NCI-H1694 (cell line): ENCODE data around the gene ABCA6.
"Not testable (repeated sequence)": the region's sequence is repeated elsewhere in the genome, so short reads cannot be mapped to it uniquely, and the experiment has no call there.

Experiments
- DNase-seq: peaks from one replicate; lab custom pipeline; 2025; lab: John Stamatoyannopoulos, UW

Gene ABCA6

DNA sequence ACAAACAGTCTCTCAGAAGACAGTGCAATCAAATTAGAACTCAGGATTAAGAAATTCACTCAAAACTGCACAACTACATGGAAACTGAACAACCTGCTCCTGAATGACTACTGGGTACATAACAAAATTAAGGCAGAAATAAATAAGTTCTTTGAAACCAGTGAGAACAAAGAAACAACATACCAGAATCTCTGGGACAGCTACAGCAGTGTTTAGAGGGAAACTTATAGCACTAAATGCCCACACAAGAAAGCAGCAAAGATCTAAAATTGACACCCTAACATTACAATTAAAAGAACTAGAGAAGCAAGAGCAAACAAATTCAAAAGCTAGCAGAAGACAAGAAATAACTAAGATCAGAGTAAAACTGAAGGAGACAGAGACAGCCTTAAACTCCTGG lies 68.3 kb downstream of the ABCA6 start:
- not testable (repeated sequence) for DNase-seq

DNA sequence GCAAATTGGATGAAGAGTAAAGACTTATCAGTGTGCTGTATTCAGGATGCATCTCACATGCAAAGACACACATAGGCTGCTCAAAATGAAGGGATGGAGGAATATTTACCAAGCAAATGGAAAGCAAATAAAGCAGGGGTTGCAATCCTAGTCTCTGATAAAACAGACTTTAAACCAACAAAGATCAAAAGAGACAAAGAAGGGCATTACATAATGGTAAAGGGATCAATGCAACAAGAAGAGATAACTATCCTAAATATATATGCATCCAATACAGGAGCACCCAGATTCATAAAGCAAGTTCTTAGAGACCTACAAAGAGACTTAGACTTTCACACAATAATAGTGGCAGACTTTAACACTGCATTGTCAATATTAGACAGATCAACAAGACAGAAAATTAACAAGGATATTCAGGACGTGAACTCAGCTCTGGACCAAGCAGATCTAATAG lies 68.9 kb downstream of the ABCA6 start:
- DNase-seq: not testable (repeated sequence)

DNA sequence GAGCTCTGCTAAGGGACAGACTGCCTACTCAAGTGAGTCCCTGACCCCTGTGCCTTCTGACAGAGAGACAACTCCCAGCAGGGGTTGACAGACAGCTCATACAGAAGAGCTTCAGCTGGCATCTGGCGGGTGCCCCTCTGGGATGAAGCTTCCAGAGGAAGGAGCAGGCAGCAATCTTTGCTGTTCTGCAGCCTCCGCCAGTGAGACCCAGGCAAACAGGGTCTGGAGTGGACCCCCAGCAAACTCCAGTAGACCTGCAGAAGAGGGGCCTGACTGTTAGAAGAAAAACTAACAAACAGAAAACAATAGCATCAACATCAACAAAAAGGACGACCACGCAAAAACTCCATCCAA lies 70.5 kb downstream of the ABCA6 start:
- DNase-seq: not testable (repeated sequence)

DNA sequence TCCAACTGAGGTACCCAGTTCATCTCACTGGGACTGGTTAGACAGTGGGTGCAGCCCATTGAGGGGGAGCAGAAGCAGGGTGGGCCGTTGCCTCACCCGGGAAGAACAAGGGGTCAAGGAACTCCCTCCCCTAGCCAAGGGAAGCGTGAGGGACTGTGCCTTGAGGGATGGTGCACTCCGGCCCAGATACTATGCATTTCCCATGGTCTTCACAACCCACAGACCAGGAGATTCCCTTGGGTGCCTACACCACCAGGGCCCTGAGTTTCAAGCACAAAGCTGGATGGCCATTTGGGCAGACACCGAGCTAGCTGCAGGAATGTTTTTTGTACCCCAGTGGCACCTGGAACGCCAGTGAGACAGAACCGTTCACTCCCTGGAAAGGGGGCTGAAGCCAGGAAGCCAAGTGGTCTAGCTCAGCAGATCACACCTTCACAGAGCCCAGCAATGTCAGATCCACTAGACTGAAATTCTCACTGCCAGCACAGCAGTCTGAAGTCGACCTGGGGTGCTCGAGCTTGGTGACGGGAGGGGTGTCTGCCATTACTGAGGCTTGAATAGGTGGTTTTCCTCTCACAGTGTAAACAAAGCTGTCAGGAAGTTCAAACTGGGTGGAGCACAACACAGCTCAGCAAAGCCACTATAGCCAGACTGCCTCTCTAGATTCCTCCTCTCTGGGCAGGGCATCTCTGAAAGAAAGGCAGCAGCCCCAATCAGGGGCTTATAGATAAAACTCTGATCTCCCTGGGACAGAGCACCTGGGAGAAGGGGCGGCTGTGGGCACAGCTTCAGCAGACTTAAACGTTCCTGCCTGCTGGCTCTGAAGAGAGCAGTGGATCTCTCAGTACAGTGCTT lies 71.1 kb downstream of the ABCA6 start:
- not testable (repeated sequence) for DNase-seq

DNA sequence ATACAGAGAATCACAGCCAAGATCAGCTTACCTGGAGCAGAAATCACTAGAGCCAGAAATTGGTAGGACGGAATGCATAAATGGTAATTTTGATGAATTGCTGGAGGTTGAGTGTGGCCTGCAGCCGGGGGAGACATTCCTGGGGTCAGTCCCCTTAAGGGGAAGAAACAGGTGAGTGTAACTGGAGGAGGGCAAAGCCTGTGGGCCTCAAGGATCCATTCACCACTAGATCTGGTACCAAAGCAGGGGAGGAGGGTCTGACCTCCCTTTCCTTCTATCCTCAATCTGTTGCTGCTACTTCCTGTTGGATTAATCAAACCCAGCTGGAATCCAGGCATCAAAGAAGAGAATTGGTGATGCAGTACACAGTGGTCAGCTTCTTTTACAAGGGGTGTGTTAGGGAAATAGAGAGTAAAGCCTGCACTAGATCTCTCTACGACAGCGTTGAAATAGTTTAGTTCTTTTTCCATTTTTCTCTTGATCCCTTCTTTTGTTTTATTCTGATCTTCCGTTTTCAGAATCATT lies 72.4 kb downstream of the ABCA6 start:
- no peak for DNase-seq

DNA sequence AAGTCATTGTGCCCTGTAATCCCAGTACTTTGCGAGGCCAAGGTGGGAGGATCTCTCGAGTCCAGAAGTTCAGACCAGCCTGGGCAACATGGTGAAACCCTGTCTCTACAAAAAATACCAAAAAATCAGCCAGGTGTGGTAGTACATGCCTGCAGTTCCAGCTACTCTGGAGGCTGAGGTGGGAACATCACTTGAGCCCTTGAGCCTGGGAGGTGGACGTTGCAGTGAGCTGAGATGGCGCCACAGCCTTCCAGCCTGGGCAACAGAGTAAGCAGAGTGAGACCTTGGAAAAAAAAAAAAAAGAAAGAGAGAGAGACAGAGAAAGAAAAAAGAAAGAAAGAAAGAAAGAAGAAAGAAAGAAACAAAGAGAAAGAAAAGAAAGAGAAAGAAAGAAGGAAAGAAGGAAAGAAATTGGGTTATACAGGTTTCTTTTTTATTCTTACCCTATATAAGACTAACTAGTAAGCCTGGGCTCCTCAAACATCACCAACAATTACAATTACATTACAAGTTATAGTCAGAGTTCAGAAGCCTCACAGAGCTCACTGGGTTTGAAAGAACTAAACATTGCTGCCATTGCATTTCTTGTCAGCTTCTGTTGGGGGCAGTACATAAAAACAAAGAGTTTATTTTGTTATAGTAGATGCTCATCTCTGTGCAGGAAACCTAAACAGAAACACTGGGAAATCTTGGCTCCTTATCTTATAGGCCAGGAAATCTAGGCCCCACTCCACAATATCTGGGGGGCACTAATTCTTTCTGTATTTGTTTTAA lies 74.2 kb downstream of the ABCA6 start:
- no peak for DNase-seq

DNA sequence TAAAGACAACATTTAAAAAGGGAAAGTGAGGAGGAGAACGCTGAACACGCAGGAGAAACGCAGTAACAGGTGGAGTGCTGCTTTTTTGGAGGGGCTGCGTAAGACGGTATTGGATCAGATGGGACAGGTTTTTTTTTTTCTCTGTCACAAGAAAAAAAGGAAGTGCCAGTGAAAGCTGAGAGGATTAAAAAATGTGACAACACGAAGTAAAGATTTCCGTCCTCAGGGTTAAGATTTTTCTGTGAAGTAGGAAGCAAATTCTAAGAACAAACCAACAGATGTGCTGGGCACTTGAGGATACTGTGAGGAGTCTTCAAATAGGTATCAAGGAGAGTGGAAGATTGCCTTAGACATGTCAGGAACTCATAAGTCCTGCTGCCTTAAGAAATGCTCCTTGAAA lies 75.2 kb downstream of the ABCA6 start:
- no peak for DNase-seq

DNA sequence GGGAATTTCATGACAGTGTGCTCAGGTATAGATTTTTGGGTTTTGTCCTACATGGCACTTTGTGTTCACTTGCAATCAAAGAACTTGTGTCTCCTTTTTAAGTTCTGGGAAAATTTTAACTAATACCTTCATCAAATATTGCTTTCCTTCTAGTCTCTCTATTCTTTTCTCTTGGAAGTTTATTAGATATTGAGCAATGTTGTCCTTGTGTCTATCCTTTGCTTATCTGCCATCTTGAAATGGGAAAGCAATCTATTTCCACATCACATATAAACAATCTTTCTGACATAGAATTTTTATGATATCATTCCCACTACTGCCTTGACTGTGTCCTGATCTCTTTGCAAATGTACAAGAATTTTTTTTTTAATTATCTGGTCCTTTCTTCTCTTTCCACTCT lies 76.6 kb downstream of the ABCA6 start:
- DNase-seq: no peak

DNA sequence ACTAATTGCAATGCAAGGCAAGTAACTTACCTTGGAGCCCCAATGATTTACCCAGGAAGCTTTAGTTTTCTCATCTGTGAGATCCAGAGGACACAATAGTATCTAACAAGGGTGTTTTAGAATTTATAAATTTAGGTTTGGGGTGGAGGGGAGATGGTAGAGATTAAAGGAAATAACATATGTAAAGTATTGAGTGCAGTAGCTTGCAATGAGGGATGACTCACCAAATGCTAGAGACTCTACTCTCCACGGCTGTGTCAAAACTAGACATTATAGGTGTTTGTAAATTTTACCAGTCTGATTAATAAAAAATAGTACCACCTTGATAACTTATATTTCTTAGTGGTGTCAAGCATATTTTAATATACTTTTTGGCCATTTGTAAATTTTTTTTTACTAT lies 77.2 kb downstream of the ABCA6 start:
- no peak for DNase-seq

DNA sequence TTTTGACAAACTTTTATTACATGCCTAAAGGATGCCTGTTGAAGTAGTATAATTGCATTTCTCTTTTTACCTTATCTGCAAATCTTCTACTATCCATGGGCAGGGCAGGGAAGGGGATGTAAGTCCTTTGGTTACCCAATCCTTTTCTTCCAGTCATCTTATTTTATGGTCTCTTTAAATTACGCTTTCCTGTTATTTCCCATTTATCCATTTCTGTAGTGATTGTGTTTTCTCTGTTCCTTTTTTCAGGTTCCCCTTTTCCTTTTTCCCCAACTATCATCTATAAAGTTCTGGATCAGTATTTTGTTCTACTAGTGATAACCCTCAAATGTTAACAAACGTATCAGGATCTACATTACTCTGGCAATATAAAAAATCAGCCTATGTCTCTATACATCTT lies 77.7 kb downstream of the ABCA6 start:
- DNase-seq: no peak

DNA sequence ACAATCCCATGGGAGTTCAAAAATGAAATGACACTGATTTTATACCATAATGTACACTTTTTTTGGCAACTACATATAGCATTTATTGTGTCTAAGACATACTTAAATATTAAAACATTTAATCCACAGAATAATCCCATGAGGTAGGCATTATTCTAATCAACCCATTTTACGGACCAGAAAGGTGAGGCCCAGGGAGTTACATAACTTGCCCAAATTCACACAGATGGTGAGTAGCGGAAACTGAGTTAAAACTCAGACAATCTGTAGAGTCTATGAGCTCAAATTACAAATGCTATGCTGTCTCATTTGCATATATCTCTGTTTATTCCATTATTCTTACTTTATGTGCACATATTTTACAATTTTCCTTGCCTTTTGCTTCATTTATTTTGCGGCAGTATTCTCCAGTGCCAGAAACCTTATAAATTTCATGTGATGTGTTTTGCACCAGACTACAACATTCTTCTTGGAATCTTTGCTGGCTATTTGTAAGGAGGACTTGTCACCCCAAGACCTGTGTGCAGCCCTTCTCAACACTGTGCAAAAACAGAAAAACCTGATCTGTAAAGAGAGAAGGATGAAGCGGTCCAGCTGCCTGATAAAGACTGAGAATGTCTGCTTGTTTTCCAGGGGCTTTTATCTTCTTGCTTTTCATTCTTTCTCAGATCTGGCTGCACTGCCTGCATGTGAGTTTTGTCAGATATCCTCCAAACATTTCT lies 78.7 kb downstream of the ABCA6 start:
- DNase-seq: no peak

DNA sequence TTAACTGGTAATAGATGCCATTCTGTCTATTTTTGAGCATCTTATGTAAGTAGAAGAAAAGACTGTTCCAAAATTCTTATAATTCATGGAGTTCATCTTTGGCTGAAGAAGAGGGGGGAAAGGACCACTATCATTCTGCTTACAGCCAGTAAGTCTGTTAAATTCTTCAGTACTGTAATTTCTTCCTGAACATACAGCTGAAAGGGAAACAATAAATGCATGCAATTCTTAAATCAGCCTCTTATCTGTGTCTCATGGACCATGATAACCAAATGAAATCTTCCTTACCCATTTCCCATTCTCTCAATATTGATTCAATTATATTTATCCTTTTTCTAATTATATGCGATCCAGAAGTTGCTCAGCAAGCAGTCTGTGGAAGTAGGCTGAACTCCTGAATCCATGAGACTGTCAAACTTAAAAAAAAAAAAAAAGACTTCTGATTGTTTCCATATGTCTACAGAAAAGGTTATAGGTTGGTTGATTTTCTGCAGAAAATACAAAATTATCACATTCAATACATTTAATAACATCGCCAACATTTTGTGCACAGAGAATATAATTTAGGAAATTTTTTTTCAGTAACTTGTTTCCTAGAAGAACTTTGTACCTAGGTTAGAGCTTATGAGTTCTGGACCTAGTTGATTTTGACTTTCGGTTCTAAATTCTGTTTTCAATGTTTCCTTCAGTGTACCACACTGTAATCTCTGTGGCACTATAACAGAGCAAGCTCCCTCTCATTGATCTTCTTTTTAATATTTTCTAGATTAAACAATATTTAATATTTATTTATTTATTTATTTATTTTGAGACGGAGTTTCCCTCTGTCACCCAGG lies 79.8 kb downstream of the ABCA6 start:
- no peak for DNase-seq

DNA sequence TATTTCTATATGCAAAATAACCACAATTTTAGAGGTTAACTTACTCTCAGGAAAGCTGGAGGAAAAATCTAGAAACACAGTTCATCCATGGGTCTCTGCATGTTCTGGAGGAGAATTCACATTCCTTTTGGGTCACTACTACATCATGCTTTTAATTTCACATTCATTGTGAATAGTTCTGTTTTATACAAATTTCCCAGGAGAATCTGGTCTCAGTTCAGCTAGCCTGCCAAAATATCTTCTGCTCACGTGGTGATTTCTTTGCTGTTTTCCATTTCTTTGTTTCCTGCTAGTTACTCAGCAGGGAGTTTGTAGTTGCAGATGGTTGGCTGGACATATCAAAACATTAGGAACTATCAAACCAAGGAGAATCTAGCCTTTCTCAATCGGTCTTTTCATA lies 80.9 kb downstream of the ABCA6 start, which contains the start of gene ABCA9:
Gene ABCA9, minus strand, starts transcription at position 106 of the 400 bp plus-strand sequence. CDS start 9,801 bp downstream, outside the sequence.
- DNase-seq: no peak

DNA sequence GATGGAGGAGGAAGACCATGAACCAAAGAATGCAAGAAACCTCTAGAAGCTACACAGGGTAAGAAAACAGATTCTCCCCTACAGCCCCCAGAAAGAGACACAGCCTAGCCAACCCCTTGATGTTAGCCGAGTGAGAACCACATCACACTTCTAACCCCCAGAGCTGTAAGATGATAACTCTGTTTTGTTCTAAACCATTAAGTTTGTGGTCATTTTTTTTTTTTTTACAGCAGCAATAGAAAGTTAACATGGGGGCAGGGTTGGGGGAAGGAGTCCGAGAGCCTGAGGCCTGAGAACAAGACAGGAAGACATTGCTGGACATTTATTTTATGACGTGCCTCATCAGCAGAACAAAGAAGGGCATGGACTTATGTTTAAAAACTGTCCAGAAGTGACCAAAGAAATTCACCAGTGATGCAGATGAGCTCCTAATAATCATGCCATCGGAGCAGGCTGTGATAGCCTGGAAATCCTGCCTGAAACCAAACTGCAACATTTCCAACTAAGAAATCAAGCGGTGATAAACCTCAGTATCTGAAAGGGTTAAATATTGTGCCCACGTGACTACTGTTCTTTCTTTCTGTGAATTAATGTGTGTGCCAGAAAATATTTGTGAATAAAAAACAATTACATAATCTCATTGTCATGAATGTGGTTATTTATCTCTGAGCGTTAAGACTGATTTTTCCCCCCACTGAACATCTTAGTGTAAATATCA lies 82.1 kb downstream of the ABCA6 start:
- no peak for DNase-seq

DNA sequence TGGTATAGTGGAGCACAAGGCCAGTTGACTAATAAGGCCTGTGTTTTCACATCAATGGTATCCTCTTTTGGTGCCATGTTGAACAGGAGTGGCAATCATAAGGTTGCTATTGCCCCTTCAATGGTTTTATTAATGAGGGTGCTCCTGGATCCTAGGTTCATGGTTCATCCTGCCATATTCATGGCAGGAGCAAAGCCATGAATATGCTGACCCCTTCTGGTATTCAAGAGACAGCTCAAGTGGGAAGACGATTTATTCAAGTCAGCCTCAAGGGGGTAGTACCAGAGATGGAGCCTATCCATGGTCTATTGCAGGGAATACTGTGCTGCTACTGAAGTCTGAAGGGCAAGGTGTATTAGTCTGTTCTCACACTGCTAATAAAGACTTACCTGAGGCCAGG lies 83.5 kb downstream of the ABCA6 start:
- no peak for DNase-seq

DNA sequence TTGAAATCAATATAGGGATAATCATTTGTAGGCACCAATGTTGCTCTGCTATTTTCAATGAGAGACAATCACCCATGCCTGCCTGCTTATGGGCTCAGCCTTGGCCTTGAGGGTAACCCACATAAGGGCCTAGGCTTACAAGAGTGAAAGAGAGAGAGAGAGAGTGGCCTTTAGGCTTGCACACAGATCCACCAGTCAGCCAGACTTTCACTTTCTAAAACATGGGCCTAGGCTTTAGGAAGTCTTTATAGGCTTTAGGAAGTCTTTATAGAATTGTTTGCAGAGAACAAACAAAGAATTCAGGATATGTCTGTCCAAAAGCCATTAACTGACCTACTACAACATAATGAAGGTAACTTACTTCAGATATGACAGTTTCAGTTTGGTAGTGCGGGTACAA lies 84.4 kb downstream of the ABCA6 start:
- DNase-seq: no peak

DNA sequence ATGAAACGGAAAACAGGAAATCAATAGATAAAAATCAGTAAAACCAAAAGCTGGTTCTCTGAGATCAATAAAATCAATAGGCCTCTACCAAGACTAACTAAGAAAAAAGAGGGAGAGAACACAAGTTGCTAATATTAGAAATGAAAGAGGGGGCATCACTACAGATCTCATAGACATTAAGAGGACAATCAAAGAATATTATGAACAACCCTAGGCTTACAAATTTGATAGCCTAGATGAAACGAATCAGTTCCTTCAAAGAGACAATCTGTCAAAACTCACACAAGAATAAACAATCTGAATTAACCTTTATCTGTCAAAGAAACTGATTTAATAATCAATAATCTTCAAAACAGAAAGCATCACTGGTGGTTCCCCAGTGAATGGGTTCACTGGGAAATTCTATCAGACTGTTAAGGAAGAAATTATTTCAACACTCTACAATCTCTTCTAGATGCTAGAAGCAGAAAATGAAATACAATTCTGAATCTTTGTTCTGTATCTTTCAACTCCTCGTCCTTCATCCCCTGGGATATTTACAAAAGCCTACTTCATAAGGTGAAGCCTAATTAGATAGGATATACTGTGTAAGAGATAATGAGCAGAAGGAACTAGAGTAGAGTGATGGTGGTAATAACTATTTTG lies 85.4 kb downstream of the ABCA6 start:
- no peak for DNase-seq

DNA sequence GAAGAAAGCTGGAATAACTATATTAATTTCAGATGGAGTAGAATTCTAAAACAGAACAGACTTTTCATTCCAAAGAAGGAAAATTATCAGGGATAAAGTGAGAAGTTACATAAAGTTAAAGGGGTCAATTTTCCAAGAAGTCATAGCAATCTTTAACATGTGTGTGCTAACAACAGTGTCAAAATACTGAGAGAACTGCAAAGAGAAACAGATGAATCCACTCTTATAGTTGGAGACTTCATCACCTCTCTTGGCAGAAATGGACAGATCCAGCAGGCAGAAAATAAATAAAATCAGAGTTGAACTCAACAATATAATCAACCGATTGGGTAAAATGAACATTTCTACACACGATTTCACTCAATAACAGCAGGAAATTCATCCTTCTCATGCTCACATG lies 86.4 kb downstream of the ABCA6 start:
- no peak for DNase-seq

DNA sequence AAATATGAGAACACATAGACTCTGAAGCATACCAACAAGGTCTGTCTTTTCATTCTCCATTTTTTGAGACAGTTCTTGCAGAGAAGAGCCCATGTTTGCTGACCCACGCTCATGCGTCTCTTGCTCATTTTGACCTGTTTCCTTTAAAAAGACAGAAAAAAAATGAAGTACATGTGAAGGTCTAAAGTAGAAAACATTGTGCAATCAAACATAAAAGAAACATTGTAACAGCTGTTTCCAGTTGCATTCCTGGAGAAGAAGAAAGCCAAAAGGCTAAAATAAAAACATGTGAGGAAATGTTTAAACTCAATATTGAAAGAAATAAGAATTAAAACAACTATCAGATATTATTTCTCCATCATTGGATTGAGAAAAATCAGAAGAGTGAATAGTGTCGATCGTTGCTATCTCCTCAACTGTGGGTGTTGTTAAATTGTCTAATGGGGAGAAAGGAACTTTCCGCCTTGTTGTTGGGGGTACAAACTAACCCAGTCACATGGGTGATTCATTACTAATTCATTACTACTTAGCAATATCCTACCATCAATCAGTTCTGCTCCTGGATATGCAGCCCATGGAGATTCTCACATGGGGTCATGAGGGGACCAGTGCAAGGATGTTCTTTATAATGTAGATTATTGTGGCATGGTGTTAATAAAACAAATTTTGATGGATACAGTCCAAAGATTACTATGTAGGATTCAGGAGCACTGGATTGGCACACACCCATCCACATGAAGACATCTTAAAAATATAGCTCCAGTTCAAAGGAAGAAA lies 90.5 kb downstream of the ABCA6 start:
- DNase-seq: no peak
